Measurements from ENCODE around the gene BPTF.
"Not testable (repeated sequence)": the region's sequence is repeated elsewhere in the genome, so short reads cannot be mapped to it uniquely, and the experiment has no call there.

BPTF gene

DNA sequence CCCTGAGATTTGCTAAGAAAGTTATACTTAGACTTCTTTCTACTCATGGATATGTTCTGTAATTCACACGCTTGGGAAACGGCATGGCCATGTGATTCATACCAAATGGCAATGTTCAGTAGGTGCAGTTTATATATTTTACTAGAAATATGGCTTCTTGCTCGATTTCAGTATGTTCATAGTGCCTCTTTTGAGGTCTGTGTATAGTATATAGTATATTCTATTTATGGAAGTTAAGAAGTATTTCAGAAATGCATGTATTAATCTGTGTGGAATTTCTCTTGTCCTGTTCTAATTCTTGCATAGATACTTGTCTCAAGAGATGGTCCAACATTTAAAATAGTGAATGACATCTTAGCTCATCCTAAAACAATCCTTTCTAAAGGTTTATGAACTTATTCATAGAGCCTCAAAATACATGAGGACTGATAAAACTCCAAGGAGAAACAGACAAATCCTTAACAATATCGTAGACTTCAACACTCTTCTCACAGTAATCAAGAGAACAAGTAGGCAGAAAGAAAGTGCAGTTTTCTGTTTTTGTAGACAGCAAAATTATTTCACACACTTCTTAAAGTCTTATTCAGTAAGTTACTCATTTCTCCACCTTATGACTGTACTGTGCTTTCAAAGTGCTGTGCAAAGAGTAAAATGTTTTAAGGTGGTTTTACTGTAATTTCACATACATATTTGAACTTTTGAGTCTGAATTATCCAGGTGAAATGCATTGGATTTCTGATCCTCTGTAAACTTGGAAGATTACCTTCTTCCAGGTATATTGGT, 11.1 kb downstream of the BPTF start:
- no peak for DNase-seq

DNA sequence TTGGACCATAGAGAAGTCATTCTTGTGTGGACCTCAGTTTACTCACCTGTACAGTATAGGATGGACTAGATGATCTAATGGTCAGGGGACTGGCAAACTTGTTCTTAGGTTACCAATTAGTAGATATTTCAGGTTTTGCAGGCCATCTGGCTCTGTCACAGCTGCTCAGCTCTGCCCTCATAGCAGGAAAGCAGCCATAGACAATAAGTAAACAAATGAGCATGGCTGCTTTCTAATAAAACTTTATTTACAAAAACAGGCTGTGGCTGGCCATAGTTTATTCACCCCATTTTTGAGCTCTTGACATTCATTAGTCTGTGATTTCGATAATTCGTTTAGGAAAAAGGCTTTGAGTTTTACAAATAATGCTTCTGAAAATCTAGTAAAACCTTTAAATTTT, 12.7 kb downstream of the BPTF start:
- no peak for DNase-seq

DNA sequence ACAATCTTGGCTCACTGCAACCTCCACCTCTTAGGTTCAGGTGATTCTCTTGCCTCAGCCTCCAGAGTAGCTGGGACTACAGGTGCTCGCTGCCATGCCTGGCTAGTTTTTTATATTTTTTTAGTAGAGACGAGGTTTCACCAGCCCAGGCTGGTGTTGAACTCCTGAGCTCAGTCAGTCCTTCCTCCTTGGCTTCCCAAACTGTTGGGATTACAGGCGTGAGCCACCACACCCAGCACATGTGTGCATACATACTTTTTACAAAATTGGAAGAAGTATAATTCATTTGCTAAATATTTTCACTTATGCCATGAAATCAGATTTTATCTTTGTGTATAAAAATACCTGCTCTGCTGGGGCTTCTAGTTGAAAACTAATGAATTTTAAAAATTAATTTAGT, 13.2 kb downstream of the BPTF start:
- no peak for DNase-seq

DNA sequence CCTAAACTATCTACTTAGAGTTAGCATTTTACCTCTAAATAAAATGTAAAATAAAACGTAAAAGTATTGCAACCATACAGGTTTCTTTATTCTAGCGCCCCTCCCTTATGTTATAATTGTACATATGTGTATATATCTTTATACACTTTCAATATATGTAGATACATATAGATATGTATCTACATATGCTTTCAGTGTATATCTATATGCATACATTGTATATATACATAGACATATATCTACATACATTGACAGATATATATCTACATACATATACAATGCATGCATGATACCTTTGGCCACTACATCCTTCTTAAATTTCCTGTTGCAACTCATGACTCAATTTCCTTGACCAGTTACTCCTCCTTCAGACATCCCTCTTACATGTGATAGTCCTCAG, 16.7 kb downstream of the BPTF start:
- DNase-seq = no peak

DNA sequence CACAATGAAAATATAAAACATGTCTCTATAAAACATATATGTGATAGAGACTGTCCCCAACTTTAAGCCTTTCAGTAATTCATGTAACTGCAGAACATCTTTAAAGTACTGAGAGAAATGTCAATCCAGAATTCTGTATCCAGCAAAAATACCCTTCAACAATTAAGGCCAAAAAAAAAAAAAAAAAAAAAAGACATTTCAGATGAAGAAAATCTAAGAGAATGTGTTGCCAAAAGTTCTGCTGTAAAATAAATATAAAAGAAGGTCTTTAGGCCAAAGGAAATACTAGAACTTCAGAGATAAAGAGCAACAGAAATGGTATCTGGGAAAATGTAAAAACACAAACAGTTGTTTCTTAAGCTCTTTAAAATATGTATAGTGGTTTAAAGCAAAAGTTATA, 17.3 kb downstream of the BPTF start:
- no peak for DNase-seq

DNA sequence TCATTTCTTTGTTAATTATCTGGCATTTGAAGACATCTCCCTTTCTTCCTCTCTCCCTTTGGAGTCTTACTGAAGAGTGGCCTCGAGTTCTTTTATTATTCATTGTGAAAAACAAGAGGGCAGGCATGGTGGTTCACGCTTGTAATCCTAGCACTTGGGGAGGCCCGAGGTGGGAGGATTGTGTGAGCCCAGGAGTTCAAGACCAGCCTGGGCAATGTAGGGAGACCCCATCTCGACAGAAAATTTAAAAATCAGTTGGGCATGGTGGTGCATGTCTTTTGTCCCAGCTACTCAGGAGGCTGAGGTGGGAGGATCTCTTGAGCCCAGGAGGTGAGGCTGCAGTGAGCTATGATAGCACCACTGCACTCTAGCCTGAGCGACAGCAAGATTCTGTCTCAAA, 20.1 kb downstream of the BPTF start:
- no peak for DNase-seq

DNA sequence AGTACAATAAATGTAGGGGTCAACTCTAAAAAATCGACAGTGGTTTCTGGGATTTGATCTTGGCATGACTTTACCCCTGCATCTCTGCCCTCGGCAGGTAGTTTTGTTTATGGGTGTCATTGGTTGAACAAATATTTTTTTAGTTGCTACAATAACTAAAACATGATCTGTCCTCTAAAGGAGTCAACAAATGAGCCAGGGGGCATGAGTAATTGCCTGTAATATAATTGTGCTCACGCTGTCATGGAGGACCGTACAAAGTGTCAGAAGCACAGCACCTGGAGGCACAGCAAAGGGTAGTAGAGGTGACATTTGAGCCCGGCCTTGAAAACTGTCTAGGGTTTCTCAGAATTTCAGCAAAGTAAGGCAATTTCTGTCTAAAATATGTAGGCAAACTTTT, 22.9 kb downstream of the BPTF start:
- DNase-seq = not testable (repeated sequence)

DNA sequence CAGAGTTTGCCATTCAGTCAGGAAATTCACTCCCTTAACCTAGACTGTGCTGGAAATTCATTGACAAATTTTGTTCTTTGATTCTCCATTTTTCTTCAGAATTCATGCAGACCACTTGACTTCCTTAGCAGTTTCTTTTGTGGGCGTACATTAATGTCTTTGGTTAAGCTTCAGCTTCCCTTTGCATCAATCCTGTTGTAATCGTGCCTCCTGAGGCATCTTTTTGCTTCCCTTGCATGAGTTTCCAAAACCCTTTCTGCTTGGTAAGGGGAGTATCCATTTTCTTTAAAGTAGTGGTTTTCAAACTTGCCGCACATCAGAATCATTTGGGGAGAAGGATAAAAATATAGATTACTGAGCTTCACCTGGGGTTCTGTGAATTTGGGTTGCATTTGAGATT, 23.5 kb downstream of the BPTF start:
- not testable (repeated sequence) for DNase-seq

DNA sequence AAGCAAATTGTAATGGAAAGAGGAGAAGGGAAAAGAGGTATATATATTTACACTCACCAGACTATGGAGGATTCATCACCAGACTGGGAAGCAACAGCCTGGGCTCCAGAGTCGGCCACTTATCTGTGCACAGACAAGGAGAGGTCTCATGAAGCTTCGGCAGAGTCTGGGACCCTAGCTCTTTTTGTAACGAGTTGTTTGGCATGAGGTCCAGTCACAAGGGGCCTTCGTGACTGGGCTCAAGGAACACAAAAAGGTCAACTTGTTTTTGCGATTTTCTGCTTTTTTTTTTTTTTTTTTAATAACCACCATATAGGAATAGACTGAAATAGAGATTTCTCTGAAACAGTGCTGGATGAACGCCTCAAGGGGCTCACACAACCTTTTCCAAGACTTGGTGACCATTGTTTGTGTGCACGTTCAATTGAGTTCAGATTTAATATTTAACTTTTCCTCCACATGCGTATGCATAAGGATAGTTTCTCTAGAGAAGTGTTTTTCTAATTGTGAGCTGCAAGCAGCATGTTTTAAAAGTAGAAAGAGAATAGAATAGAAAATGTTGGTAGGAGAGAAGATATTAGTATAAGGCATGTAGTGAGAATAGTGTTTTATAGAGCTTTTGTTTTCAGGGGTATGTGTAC, 25.8 kb downstream of the BPTF start:
- DNase-seq = no peak

DNA sequence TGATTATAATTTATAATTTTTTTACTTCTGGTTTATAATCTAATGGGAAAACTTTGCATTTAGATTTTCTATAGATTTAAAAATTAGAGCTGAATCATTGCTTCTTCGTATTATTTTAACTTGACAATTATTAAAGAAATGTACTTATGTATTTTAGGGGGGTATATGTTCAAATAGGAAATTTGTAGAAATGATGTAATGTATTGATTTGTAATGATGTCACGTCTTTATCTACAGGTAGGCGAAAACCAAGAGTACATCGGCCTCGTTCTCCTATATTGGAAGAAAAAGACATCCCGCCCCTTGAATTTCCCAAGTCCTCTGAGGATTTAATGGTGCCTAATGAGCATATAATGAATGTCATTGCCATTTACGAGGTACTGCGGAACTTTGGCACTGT, 28.4 kb downstream of the BPTF start:
- no peak for DNase-seq

DNA sequence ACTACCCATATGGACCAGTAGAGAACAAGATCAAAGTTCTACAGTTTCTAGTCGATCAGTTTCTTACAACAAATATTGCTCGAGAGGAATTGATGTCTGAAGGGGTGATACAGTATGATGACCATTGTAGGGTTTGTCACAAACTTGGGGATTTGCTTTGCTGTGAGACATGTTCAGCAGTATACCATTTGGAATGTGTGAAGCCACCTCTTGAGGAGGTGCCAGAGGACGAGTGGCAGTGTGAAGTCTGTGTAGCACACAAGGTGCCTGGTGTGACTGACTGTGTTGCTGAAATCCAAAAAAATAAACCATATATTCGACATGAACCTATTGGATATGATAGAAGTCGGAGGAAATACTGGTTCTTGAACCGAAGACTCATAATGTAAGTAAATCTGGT, 29.1 kb downstream of the BPTF start:
- DNase-seq = no peak

DNA sequence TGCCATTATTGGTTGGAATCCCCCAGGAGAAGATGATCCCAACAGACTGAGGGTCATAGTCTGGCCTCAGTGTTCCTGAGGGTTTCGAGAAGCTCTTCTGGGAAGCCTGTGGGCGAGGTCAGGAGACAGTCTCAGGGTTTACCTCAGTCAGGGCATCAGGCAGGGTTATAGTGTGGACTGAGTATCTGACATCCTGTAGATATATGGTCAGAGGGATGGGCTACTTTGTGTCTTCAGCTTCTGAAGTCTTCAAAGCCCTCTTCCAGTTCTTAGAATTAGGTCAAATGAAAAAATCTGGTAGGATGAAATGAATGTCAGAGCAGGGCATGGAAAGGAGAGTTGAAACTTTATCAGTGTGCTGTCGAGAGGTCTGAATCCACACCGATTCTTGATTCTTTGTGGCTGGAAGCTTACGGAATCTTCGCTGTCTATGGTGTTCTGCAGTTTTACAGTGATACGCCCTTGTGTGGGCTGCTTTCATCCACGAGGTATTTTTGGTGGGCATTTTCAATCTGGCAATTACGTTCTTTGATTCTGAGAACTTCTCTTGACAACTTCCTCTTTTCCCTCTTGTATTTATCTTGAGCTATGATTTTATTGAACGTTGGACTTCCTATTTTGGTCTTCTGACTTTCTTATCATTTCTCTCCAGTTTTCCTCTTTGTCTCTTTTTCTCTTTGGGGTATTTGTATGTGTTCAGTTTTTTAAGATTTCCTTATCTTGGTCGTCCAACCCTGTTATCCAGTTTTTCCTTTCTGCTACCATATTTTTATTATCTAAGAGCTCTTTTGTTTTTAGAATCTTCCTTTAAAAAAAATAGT, 30.4 kb downstream of the BPTF start:
- no peak for DNase-seq

DNA sequence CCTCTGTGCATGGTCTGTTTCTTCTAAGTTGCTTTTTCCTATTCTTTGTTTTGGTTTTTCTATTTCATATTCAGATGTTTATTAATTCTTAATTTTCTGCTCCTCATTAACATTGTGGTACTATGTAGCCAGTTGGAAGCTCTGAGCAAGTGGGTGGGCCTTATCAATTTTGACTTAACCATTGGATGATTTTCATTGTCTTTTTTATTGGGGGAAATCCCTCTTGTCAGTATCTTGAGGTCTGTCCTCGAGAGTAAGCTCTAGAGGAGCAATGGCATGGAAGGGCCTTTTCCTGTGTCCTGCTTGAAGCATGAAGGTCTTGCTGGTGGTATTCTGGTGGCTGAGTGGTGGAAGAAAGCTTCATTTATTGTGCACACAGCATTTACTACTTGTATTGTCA, 31.1 kb downstream of the BPTF start:
- DNase-seq = not testable (repeated sequence)

DNA sequence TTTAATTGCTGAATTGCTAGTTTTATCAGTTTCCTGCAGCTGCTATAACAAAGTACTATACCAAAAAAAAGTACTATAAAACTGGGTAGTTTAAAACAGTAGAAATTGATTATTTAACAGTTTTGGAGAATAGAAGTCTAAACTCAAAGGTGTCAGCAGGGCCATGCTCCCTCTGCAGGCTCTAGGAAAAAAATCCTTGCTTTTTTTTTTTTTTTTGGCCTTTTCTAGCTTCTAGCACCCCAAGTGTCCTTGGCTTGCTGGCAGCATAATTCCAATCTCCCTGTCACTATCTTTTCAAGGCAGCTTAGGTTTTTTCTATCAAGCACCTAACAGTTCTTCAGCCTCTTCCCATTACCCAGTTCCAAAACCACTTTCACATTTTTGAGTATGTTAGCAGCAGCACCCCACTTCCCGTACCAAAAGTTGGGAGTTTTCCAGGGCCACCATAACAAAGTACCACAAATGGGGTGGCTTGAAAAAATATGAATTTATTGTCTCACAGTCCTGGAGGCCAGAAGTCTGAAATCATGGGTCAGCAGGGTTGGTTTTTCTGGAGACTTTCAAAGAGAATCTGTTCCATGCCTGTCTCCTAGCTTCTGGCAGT, 37.4 kb downstream of the BPTF start:
- no peak for DNase-seq

DNA sequence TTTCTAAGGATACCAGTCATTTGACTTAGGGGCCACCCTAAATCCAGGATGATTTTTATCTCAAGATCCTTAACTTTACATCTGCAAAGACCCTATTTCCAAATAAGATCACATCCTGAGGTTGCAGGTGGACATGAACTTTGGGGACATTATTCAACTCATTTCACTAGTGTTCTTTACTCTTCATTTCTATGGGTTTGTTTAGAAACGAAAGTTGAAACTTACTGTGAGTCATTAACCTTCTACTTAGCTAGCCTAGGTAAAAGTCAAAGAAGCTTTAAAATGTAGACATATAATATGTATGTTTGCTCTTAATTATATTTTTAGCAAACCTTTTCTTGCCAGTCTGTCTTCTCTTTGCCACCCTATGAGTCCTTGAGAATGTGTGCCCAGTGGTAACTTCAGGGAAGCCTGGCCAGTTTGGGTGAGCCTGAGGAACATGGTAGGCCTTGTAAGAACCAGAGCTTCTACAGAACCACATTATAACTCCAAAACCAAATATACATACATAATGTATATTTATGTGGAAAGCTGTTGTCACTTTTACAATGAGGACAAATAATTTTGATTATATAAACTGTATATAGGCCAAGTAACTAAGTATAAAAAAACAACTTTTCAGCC, 38.4 kb downstream of the BPTF start:
- DNase-seq = no peak

DNA sequence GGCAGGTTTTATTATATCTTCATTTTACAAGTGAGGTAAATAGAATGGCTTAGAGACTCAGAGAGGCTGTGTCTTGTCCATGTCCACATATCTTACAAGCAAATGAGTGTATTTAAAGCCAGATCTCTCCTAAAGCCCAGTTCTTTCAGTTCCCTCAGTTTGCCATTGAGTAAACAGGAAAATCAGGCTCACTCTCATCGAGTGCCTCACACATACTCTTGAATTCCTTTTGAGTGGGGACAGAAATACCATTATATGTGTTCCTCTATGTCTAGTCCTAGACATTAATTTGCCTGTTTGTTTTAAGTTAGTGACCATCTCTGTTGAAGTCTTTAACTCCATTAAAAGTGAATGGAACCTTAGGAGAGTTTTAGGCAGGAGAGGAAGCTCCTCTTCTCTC, 40.1 kb downstream of the BPTF start:
- DNase-seq = no peak

DNA sequence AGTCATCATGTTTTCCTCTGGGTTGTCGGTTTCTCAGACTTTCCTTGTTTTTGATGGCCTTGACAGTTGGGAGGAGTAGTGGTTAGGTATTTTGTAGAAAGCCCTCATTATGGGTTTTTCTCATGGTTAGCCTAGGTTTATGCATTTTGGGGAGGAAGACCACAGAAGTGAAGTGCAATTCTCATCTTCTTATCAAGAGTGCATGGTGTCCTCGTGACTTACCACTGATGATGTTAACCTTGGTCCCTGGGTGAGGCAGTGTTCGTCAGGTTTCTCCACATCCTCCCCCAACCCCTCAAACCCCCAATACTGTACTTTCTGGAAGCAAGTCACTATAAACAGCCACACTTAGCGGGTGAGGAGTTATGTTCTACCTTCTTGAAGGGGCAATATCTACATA, 42.3 kb downstream of the BPTF start:
- DNase-seq = no peak

DNA sequence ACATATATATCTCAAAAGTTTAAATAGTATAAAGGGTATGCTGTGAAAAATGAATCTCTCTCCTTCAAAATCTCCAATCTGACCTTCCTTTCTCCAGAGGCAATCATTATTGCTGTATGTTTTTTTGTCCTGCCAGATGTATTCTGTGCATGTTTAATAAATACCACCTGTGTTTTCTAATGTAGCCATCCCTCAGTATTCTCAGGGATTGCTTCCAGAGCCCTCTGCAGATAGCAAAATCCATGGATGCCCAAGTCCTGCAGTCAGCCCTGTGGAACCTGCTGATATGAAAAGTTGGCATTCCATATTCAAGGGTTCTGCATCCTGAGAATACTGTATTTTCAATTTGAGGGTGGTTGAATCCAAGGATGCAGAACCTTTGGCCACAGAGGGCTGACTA, 42.9 kb downstream of the BPTF start:
- DNase-seq = no peak

DNA sequence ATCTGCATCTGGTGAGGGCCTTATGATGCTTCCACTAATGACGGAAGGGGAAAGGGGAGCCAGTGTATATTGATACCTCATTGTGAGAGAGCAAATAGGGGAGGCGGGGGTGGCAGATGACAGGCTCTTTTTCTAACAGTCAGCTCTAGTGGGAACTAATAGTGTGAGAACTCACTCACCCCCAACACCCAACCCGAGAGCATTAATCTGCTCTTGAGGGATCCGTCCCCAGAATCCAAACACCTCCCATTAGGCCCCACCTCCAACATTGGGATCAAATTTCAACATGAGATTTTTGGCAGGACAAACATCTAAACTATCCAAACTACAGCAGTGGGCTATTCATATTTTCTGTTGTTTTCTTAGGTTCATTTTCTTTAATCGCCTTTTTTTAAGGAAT, 54.4 kb downstream of the BPTF start:
- no peak for DNase-seq

DNA sequence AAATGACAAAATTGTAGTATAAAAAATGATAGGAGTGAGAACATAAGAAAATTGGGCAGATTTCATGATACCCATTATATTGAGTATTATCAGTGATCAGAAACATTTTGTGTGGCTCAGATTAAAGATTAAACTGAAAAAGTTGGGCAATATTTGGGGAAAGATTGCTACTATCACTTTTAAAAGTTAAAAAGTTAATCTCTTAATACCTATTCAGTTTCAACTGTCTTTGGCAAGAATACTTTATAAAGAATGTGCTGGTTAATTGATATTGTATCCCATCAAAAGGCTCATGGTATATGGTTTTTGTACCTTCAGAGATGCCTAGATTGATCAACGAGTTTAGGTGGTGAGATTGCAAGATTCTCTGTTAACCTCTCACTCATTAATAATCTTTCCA, 55.8 kb downstream of the BPTF start:
- DNase-seq = no peak

DNA sequence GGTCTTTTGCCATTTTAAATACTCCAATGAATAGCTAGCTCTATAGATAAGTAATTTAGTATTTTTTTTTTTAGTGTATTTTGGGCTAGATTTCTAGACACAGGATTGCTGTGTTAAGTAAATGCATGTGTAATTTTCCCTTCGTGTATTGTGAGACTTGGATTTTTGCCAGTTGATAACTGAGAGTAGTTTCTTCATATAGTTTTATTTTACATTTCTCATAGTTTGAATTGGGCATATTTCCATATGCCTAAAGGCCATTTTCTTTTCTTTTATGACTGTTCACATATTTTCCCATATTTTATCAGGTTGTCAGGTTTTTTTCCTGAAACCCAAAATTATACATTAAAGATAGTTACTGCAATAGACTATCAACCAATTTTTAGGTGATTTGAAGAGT, 59.4 kb downstream of the BPTF start:
- no peak for DNase-seq

DNA sequence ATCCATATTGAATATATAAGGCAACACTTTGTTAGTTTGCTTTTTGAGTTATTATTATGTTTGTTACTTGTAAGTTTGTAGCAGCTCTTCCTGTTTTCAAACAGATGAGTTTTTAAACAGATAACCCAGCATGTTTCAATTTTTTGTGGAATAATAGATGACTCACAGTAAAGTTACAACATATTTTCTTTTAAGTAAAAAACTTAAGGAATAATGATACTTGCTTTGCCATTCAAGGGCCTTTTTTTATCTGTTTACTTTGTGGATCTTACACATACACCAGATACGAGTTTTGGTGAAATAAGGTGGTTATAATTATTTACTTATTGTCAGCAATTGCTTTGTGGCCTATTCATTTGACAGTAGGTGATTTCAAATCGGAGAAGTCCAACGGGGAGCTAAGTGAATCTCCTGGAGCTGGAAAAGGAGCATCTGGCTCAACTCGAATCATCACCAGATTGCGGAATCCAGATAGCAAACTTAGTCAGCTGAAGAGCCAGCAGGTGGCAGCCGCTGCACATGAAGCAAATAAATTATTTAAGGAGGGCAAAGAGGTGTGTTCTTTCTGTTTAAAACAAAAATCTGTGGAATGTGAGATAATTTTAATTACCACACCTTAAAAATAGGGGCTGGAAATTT, 66.3 kb downstream of the BPTF start:
- no peak for DNase-seq

All from T1000 (cell line).